Spleen (tissue), 13 donors: Measurements from ENCODE around the gene PRAMEF4. TPM values are rescaled to one million over a fixed set of nuclear protein-coding genes. Genes with fewer than 3 reads are reported as not detected.
"Not testable (repeated sequence)": the region's sequence is repeated elsewhere in the genome, so short reads cannot be mapped to it uniquely, and the experiment has no call there.

Experiments used
- DNase-seq: peaks from one replicate; pipeline ENCODE4 v3.0.0-alpha.2; 2020
- H3K27ac ChIP-seq, 8 donors: fragments of 200-600 bp; sonication (generic) in 7 of 8; 1 replicate in 4 of 8; 2 replicates in 4 of 8; pipeline versions ENCODE4 v1.5.0 to v1.8.0; 2016 to 2021; ENCODE audit warnings: inconsistent platforms in 4 of 8, mild to moderate bottlenecking in 4 of 8, moderate library complexity in 1 of 8
- H3K27me3 ChIP-seq, 7 donors: fragments of 200-600 bp; sonication (generic) in 6 of 7; replicated peaks in 1 of 7; 1 replicate in 4 of 7; 2 replicates in 3 of 7; pipeline versions ENCODE4 v1.5.0 to v1.8.0; 2016 to 2021; ENCODE audit warnings: inconsistent platforms in 3 of 7, mild to moderate bottlenecking in 1 of 7
- H3K36me3 ChIP-seq, 6 donors: fragments of 200-600 bp; sonication (generic) in 5 of 6; 1 replicate in 4 of 6; 2 replicates in 2 of 6; pipeline versions ENCODE4 v1.5.0 to v1.8.0; 2016 to 2021; ENCODE audit warnings: inconsistent platforms in 2 of 6
- H3K4me1 ChIP-seq, 6 donors: fragments of 200-600 bp; sonication (generic) in 5 of 6; 1 replicate in 3 of 6; 2 replicates in 3 of 6; pipeline versions ENCODE4 v1.5.0 to v1.8.0; 2016 to 2021; ENCODE audit warnings: inconsistent platforms in 3 of 6
- H3K4me3 ChIP-seq, 8 donors: fragments of 200-600 bp; sonication (generic) in 7 of 8; 1 replicate in 4 of 8; 2 replicates in 4 of 8; pipeline versions ENCODE4 v1.5.0 to v1.8.0; 2016 to 2021; ENCODE audit warnings: inconsistent platforms in 4 of 8, mild to moderate bottlenecking in 4 of 8, moderate library complexity in 2 of 8
- H3K9me3 ChIP-seq, 8 donors: fragments of 200-600 bp; sonication (generic) in 7 of 8; 1 replicate in 4 of 8; 2 replicates in 4 of 8; pipeline versions ENCODE4 v1.5.0 to v1.8.0; 2016 to 2021; ENCODE audit warnings: inconsistent platforms in 4 of 8
- WGBS, 5 donors: extraction: QIAGEN DNeasy Blood & Tissue Kit in 3 of 5; methylation state at CpG; one replicate each; pipeline versions ENCODE4 v1.1.5 to v1.1.7; 2013 to 2018; 5-methylcytosine and 5-hydroxymethylcytosine counted together
- intact Hi-C: fragments of 100-400 bp; cut with DNase I; formaldehyde crosslinking; loops from one replicate; pipeline ENCODE4 v1.15.0; 2023; ENCODE audit warnings: low total_unique reads
- long read RNA-seq, 2 donors: transcript quantifications; one replicate each; lab custom pipeline, GENCODE V29; 2026
- polyA plus RNA-seq, 3 donors: library from polyadenylated mRNA; stranded (reverse); fragments of 200-250 nt; gene quantifications; one replicate each; pipeline ENCODE4 v1.2.1, GENCODE V29; 2013
- total RNA-seq, 7 donors: library from RNA; depleted of rRNA in 3 of 7; stranded (reverse); fragments of >200 nt in 3 of 7; fragmentation: NEBNext Ultra II Directional in 4 of 7; extraction: Animal tissue kit (Norgen Biotek cat#: 25700) in 4 of 7; gene quantifications; one replicate each; pipeline versions ENCODE4 v1.1.0 to v1.2.1, GENCODE V29; 2016 to 2021
- donor health status: healthy with polysubstance abuse.
- donor health status: DM: no; HTN: no; CAD: no; lungs with moderate emphysema.
- donor health status: DM: no; HTN: no; CAD: no.
- donor health status: Bipolar disorder and iron deficiency.
- donor health status: healthy.
- donor health status: DM: no; HTN: no; CAD: no.
- donor health status: DM: yes; HTN: yes; CAD: no.

PRAMEF4 gene
- not detected for total RNA-seq
- not detected for polyA plus RNA-seq
- long read RNA-seq, donor 1: 0 reads
- long read RNA-seq, donor 2: 0 reads

DNA sequence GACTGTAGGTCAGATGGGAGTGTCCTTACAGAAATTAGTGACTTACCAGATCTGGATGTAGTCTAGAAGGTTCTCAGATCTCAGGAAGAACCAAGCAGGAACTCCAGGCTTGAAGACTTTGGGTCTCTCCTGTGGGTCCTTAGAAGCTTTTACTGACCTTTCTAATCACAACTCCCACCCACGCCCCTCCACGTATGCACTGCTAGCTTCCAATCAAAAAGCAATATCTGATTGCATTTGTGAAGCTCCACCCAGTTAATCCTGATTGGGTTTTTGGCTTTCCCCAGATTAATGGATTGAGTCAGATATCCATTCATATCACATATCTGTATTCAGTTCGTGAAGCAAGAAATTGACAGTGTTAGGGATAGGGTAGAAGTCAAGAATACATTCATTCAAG, at the start of gene PRAMEF4:
PRAMEF4 (minus strand) TSS at position 101 of the 400 bp plus-strand sequence. CDS start 2,807 bp downstream, outside the sequence.
- H3K4me3 ChIP-seq, H3K9me3 ChIP-seq, H3K27ac ChIP-seq, intact Hi-C loops, DNase-seq, H3K36me3 ChIP-seq, H3K27me3 ChIP-seq, H3K4me1 ChIP-seq: not testable (repeated sequence)
- WGBS, 5 donors: 46 to 89% (median 78%) methylated on average over 3 of the region's 3 CpGs

- DNase-seq, H3K36me3 ChIP-seq: not testable (repeated sequence)
- WGBS, 5 donors: 0 to 42% (median 22%) methylated on average over 1 to 3 of the region's 5 CpGs; no CpG with 5 or more reads in 1 of the 5 donors
Measured at GRCh38 chr1:12924368-12924767, 38.4 kb upstream of the PRAMEF4 start.

GRCh38 chr1:12921749-12922148, 35.7 kb upstream of the PRAMEF4 start:
- not testable (repeated sequence) for DNase-seq, H3K9me3 ChIP-seq
- WGBS, 5 donors: 67 to 95% (median 71%) methylated on average over 2 of the region's 2 CpGs

More at GRCh38 chr1:12924368-12924767, 38.4 kb upstream of the PRAMEF4 start:
- H3K9me3 ChIP-seq, H3K4me1 ChIP-seq, intact Hi-C loops, H3K27me3 ChIP-seq, H3K4me3 ChIP-seq, H3K27ac ChIP-seq: not testable (repeated sequence)

DNA sequence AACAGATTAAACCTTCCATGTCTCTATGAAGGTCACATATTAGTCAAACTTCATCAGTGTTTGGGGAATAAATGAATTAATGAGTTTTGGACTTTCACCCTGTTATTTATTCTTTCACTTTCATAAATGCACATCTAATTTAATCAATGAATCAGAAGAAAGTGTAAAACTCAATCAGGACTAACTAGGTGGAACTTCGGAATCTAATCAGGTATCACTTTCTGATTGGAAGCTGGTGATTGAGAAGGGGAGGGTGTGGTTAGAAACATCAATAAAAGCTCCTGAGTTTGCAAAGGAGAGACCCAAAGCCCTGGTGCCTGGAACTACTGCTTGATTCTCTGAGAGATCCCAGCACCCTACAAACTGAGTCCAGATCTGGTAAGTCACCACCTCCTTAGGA, 30.3 kb upstream of the PRAMEF4 start, which contains the start of gene PRAMEF7:
PRAMEF7 (plus strand) TSS at position 301 of the 400 bp plus-strand sequence. CDS start 1,083 bp downstream, outside the sequence.
- not testable (repeated sequence) for H3K36me3 ChIP-seq

More at GRCh38 chr1:12921749-12922148, 35.7 kb upstream of the PRAMEF4 start:
- H3K27ac ChIP-seq, H3K4me1 ChIP-seq, H3K27me3 ChIP-seq, H3K4me3 ChIP-seq, H3K36me3 ChIP-seq, intact Hi-C loops: not testable (repeated sequence)

DNA sequence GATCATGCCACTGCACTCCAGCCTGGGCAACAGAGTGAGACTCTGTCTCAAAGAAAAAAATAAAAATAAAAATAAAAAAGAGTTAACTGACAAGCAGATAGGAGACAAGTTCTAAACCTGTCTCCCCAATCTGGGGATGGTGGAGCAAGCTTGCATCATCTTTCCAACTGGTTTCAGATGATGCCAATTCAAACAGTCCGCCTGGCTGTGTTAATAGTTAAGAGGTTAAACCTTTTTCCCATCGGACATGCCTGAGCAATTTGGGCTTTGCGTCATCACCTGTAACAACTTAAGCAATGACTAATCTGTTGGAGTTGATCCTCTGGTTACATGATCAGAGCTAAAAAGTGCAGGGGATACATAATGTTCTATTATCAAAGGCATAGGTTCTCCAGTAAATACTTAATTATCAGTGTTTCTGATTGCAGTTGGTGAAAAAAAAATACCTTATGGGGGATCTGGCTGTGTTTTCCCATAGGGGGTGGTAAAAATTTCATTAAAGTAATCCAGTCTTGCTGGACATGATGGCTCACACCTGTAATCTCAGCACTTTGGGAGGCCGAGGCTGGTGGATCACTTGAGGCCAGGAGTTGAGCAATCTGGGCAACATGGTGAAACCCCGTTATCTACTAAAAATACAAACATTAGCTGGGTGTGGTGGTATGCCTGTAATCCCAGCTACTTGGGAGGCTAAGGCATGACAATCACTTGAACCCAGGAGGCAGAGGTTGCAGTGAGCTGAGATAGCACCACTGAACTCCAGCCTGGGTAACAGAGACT, 18.0 kb upstream of the PRAMEF4 start:
- DNase-seq, H3K4me3 ChIP-seq, H3K9me3 ChIP-seq, H3K4me1 ChIP-seq, H3K27ac ChIP-seq, H3K36me3 ChIP-seq, intact Hi-C loops, H3K27me3 ChIP-seq: not testable (repeated sequence)
- WGBS, 5 donors: 73 to 100% (median 83%) methylated on average over 1 to 4 of the region's 5 CpGs; no CpG with 5 or more reads in 1 of the 5 donors

More for the DNA sequence above, 30.3 kb upstream of the PRAMEF4 start, which contains the start of gene PRAMEF7:
- H3K27ac ChIP-seq, H3K9me3 ChIP-seq, H3K4me3 ChIP-seq, intact Hi-C loops, DNase-seq, H3K27me3 ChIP-seq, H3K4me1 ChIP-seq: not testable (repeated sequence)
- WGBS, 5 donors: no CpG with 5 or more reads among the region's 1 CpG

DNA sequence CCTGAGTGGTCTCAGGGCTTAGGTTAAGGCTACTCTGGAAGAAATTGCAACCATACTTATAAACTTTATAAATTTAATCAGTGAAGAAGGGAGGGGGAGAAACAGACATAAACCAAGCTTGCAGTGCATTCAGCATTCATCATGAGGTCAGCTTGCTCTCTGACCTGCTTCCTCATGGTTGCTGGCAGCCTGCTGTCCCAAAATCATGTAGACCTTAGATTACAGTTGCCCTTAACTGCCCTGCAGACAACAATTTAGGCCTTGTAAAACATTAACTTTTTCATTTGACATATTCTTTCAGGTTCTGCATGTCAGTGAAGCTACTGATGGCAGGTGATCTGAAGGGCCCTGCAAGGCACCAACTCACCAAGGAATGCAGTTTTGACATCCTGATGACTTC, 13.2 kb upstream of the PRAMEF4 start:
- H3K27ac ChIP-seq, H3K4me3 ChIP-seq, intact Hi-C loops, H3K4me1 ChIP-seq, DNase-seq, H3K27me3 ChIP-seq, H3K36me3 ChIP-seq, H3K9me3 ChIP-seq: not testable (repeated sequence)

DNA sequence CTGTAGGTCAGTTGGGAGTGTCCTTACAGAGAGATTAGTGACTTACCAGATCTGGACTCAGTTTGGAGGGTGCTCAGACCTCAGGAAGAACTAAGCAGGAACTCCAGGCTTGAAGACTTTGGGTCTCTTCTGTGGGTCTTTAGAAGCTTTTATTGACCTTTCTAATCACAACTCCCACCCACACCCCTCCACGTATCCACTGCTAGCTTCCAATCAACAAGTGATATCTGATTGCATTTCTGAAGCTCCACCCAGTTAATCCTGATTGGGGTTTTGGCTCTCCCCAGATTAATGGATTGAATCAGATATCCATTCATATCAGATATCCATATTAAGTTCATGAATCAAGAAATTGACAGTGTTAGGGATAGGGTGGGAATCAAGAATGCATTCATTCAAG, 12.2 kb upstream of the PRAMEF4 start, which contains the start of gene PRAMEF10:
PRAMEF10 (minus strand) TSS at position 101 of the 400 bp plus-strand sequence. CDS start 2,423 bp downstream, outside the sequence.
- H3K27ac ChIP-seq, H3K4me1 ChIP-seq, DNase-seq, intact Hi-C loops, H3K36me3 ChIP-seq, H3K27me3 ChIP-seq, H3K4me3 ChIP-seq, H3K9me3 ChIP-seq: not testable (repeated sequence)
- WGBS, 5 donors: 100% methylated on average over 1 of the region's 1 CpG; no CpG with 5 or more reads in 4 of the 5 donors

- H3K4me3 ChIP-seq, H3K36me3 ChIP-seq, H3K4me1 ChIP-seq, H3K9me3 ChIP-seq, H3K27ac ChIP-seq, intact Hi-C loops, DNase-seq, H3K27me3 ChIP-seq: not testable (repeated sequence)
- 75 to 91% (median 79%) methylated on average over 3 of the region's 4 CpGs for WGBS, 5 donors
Measured at GRCh38 chr1:12878453-12878852, 7.5 kb downstream of the PRAMEF4 start.

- DNase-seq, H3K27ac ChIP-seq, H3K9me3 ChIP-seq, H3K36me3 ChIP-seq, H3K4me3 ChIP-seq, intact Hi-C loops, H3K27me3 ChIP-seq, H3K4me1 ChIP-seq: not testable (repeated sequence)
- 87 to 100% (median 92%) methylated on average over 1 to 5 of the region's 7 CpGs; no CpG with 5 or more reads in 1 of the 5 donors for WGBS, 5 donors
Measured at GRCh38 chr1:12863131-12863880, 22.7 kb downstream of the PRAMEF4 start.

GRCh38 chr1:12856786-12857185, 29.2 kb downstream of the PRAMEF4 start, which contains the start of gene PRAMEF2:
Gene PRAMEF2, plus strand, starts transcription at chr1:12857086. Its CDS starts 1,924 bp downstream, at chr1:12859010.
- WGBS, 5 donors: 56 to 90% (median 74%) methylated on average over 1 to 2 of the region's 2 CpGs
- H3K9me3 ChIP-seq, H3K4me3 ChIP-seq, H3K4me1 ChIP-seq, H3K27me3 ChIP-seq, DNase-seq, H3K27ac ChIP-seq, H3K36me3 ChIP-seq, intact Hi-C loops: not testable (repeated sequence)
